ENCODE data around the gene ITPKB.

GRCh38 chr1:226762055-226762454, 23.0 kb upstream of the ITPKB start:
- TF ChIP-seq ZBTB7A (IDR thresholded peaks at IDR 0.05; ENCODE audit: low read depth): no peak
- TF ChIP-seq NFIC (IDR thresholded peaks at IDR 0.05): no peak
- TF ChIP-seq MAX (IDR thresholded peaks at IDR 0.05): no peak
- no peak for TF ChIP-seq EP300 (IDR thresholded peaks at IDR 0.05; ENCODE audit: borderline replicate concordance)
- no peak for TF ChIP-seq TEAD4 (IDR thresholded peaks at IDR 0.05)
- TF ChIP-seq RAD21 (IDR thresholded peaks at IDR 0.05; ENCODE audit: low read depth): no peak
- no peak for TF ChIP-seq CEBPB (IDR thresholded peaks at IDR 0.05)
- no peak for TF ChIP-seq EGR1 (IDR thresholded peaks at IDR 0.05)
- TF ChIP-seq REST (IDR thresholded peaks at IDR 0.05; ENCODE audit: low read depth): no peak
- no peak for TF ChIP-seq CREB1 (IDR thresholded peaks at IDR 0.05; ENCODE audit: low read depth)
- no peak for TF ChIP-seq TCF12 (IDR thresholded peaks at IDR 0.05; ENCODE audit: low read depth)
